GM21529 (cell line): Measurements from ENCODE around the gene GJB1.

Experiments used
- ATAC-seq: cut with Tn5 transposase; IDR thresholded peaks from one replicate; pipeline ENCODE4 v1.9.1; 2021; ENCODE audit not compliant: unreplicated experiment

GJB1 gene

GRCh38 chrX:71214604-71215337, 8.3 kb upstream of the GJB1 start:
- no peak for ATAC-seq

GRCh38 chrX:71215338-71215912, 7.6 kb upstream of the GJB1 start:
- no peak for ATAC-seq

- no peak for ATAC-seq
Observed at GRCh38 chrX:71216485-71216884, 6.5 kb upstream of the GJB1 start.

GRCh38 chrX:71217298-71217697, 5.7 kb upstream of the GJB1 start:
- ATAC-seq: no peak

GRCh38 chrX:71221145-71221544, 1.9 kb upstream of the GJB1 start:
- no peak for ATAC-seq

GRCh38 chrX:71224098-71224708, 1.2 kb downstream of the GJB1 start:
- no peak for ATAC-seq

GRCh38 chrX:71225009-71225408, 2.0 kb downstream of the GJB1 start:
- ATAC-seq: no peak

- ATAC-seq: no peak
Observed at GRCh38 chrX:71225676-71226075, 2.7 kb downstream of the GJB1 start.

GRCh38 chrX:71227370-71228062, 4.5 kb downstream of the GJB1 start:
- no peak for ATAC-seq

- ATAC-seq: no peak
Observed at GRCh38 chrX:71228063-71228642, 5.1 kb downstream of the GJB1 start.

GRCh38 chrX:71235482-71235881, 12.5 kb downstream of the GJB1 start:
- ATAC-seq: no peak

- no peak for ATAC-seq
Observed at GRCh38 chrX:71236836-71237235, 13.8 kb downstream of the GJB1 start.

GRCh38 chrX:71239781-71240180, 16.8 kb downstream of the GJB1 start:
- no peak for ATAC-seq

GRCh38 chrX:71241301-71241700, 18.3 kb downstream of the GJB1 start:
- no peak for ATAC-seq

- ATAC-seq: no peak
Observed at GRCh38 chrX:71244359-71245128, 21.5 kb downstream of the GJB1 start.

- ATAC-seq: no peak
Observed at GRCh38 chrX:71245159-71245558, 22.1 kb downstream of the GJB1 start.

GRCh38 chrX:71250841-71251240, 27.8 kb downstream of the GJB1 start:
- no peak for ATAC-seq

GRCh38 chrX:71251466-71251973, 28.5 kb downstream of the GJB1 start:
- ATAC-seq: no peak

- no peak for ATAC-seq
Observed at GRCh38 chrX:71252221-71252620, 29.2 kb downstream of the GJB1 start.

GRCh38 chrX:71253253-71254091, 30.4 kb downstream of the GJB1 start:
- no peak for ATAC-seq
